Aorta (tissue), 5 donors: Measurements from ENCODE around the gene KRTAP4-12. TPM values are rescaled to one million over a fixed set of nuclear protein-coding genes. Genes with fewer than 3 reads are reported as not detected.
"Not testable (repeated sequence)": the region's sequence is repeated elsewhere in the genome, so short reads cannot be mapped to it uniquely, and the experiment has no call there.

ENCODE experiments used
- ATAC-seq: fragments of 200-7000 bp; cut with Tn5 transposase; one replicate; pipeline ENCODE4 v1.9.1; 2022; ENCODE audit warnings: moderate library complexity; ENCODE audit not compliant: low FRiP score
- DNase-seq, 2 donors: peaks; one replicate each; pipeline ENCODE4 v3.0.0-alpha.2; 2020
- H3K27ac ChIP-seq, 2 donors: one replicate each; pipeline ENCODE4 v1.5.1; 2013; ENCODE audit warnings: low read length in 2 of 2, mild to moderate bottlenecking in 2 of 2, moderate library complexity in 2 of 2, control low read depth in 1 of 2, inconsistent platforms in 1 of 2, low read depth in 1 of 2
- H3K27me3 ChIP-seq, 2 donors: one replicate each; pipeline ENCODE4 v1.6.1; 2013; ENCODE audit warnings: control low read depth in 1 of 2, low read length in 1 of 2, mild to moderate bottlenecking in 1 of 2, moderate library complexity in 1 of 2; ENCODE audit not compliant: insufficient read depth in 2 of 2, control insufficient read depth in 1 of 2
- H3K36me3 ChIP-seq, 2 donors: one replicate each; pipeline ENCODE4 v1.6.1; 2013; ENCODE audit warnings: control low read depth in 1 of 2, low read length in 1 of 2, mild to moderate bottlenecking in 1 of 2; ENCODE audit not compliant: insufficient read depth in 2 of 2, control insufficient read depth in 1 of 2
- H3K4me1 ChIP-seq, 2 donors: one replicate each; pipeline ENCODE4 v1.6.1; 2013; ENCODE audit warnings: low read length in 2 of 2, control low read depth in 1 of 2, mild to moderate bottlenecking in 1 of 2, moderate library complexity in 1 of 2; ENCODE audit not compliant: insufficient read depth in 2 of 2, control insufficient read depth in 1 of 2
- H3K4me3 ChIP-seq, 2 donors: one replicate each; pipeline ENCODE4 v1.5.1; 2013; ENCODE audit warnings: low read length in 2 of 2, control low read depth in 1 of 2, mild to moderate bottlenecking in 1 of 2
- H3K9me3 ChIP-seq: one replicate; pipeline ENCODE4 v1.6.1; 2013; ENCODE audit warnings: mild to moderate bottlenecking, low read length; ENCODE audit not compliant: control insufficient read depth
- WGBS, 2 donors: extraction: QIAGEN DNeasy Blood & Tissue Kit; methylation state at CpG; one replicate each; pipeline ENCODE4 v1.1.7; 2013; 5-methylcytosine and 5-hydroxymethylcytosine counted together
- intact Hi-C, 2 donors: fragments of 100-400 bp; cut with DNase I; formaldehyde crosslinking; loops; one replicate each; pipeline versions ENCODE4 v1.14.2 to v1.15.0; 2022
- polyA plus RNA-seq, 2 donors: library from polyadenylated mRNA; stranded (reverse); fragments of 200-250 nt; gene quantifications; one replicate each; pipeline ENCODE4 v1.2.3, GENCODE V29; 2013
- total RNA-seq, 2 donors: library from RNA; stranded (reverse); fragmentation: NEBNext Ultra II Directional; extraction: Animal tissue kit (Norgen Biotek cat#: 25700); gene quantifications; one replicate each; pipeline ENCODE4 v1.2.1, GENCODE V29; 2021
- donor health status: healthy with polysubstance abuse.
- donor health status: Bipolar disorder and iron deficiency.
- donor health status: DM: no; HTN: no; CAD: no.
- donor health status: DM: no; HTN: no; CAD: no.
- donor health status: DM: yes; HTN: yes; CAD: no.

Gene KRTAP4-12
- total and polyA plus RNA-seq, 4 donors: not detected

GRCh38 chr17:41150026-41150425, 26.0 kb upstream of the KRTAP4-12 start:
- WGBS, 2 donors: 82% methylated on average over 4 of the region's 4 CpGs
- DNase-seq (no peak), ATAC-seq (no peak)
- no peak overlapping the region for H3K4me3 ChIP-seq
- H3K4me1 ChIP-seq: no peaks in the 10 kb centered on the region
- H3K27me3 ChIP-seq: no peaks in the 10 kb centered on the region
- H3K27ac ChIP-seq: no peak overlapping the region
- no peaks in the 10 kb centered on the region for H3K36me3 ChIP-seq
- intact Hi-C loops: no loop called here
- no peaks in the 10 kb centered on the region for H3K9me3 ChIP-seq

DNA sequence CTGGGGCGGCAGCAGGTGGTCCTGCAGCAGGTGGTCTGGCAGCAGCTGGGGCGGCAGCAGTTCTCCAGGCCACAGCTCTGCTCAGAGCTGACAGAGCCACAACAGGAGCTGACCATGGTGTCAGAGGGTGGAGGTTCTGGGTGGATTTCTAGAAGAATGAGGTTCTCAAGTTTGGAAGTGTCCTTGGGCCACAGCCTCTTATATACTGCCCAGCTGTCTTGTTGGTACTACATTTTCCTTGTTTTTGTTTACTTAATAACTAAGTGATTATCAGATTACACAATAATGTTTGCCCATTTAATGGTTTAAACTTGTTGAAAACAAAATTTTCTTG, 25.6 kb upstream of the KRTAP4-12 start, which contains the start of gene KRTAP4-5:
KRTAP4-5 (minus strand) TSS at position 174 of the 334 bp plus-strand sequence; CDS start at position 116, 58 bp downstream.
- intact Hi-C loops: no loop called here
- no peaks in the 10 kb centered on the region for H3K27me3 ChIP-seq

GRCh38 chr17:41148971-41149651, 25.1 kb upstream of the KRTAP4-12 start:
- H3K4me1 ChIP-seq, intact Hi-C loops, DNase-seq, H3K36me3 ChIP-seq, H3K27ac ChIP-seq, ATAC-seq, H3K27me3 ChIP-seq, H3K9me3 ChIP-seq, H3K4me3 ChIP-seq: not testable (repeated sequence)
- WGBS, 2 donors: 69 to 74% methylated on average over 10 of the region's 10 CpGs

More for the DNA sequence above, 25.6 kb upstream of the KRTAP4-12 start, which contains the start of gene KRTAP4-5:
- 43 to 44% methylated on average over 2 of the region's 2 CpGs for WGBS, 2 donors
- no peak within 1 kb of the TSS for H3K4me3 ChIP-seq
- H3K36me3 ChIP-seq: no peaks in the 10 kb centered on the region
- DNase-seq (no peak), ATAC-seq (no peak)
- no peak within 1 kb of the TSS for H3K27ac ChIP-seq
- no peaks in the 10 kb centered on the region for H3K9me3 ChIP-seq
- no peaks in the 10 kb centered on the region for H3K4me1 ChIP-seq

- DNase-seq: no peak
- Histone ChIP-seq H3K27ac (no peak overlapping the region), H3K9me3 (no peaks in the 10 kb centered on the region), H3K4me1 (no peaks in the 10 kb centered on the region), H3K36me3 (no peaks in the 10 kb centered on the region), H3K27me3 (no peaks in the 10 kb centered on the region), H3K4me3 (no peak overlapping the region)
- no peak for ATAC-seq
- intact Hi-C loops: no loop called here
- WGBS, 2 donors: 85 to 87% methylated on average over 2 of the region's 2 CpGs
Observed at GRCh38 chr17:41147531-41148204, 23.7 kb upstream of the KRTAP4-12 start.

DNA sequence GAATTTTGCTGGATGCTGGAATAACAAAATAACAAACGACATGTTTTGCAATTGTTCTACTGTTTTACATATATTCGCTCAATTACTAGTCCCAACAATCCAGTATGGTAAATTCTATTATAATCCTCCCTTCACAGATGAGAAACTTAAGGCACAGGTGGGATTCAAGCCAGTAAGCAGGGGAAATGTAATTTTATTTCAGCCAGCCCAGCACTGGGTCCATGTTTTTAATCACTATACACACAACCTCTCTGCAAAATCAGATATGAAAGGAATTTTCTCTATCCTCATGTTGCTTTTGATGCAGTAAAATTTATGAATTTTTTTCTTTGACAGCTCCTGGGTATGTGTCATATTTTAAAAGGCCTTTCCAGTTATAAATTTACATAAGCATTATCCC, 21.3 kb upstream of the KRTAP4-12 start:
- Histone ChIP-seq H3K4me1 (no peaks in the 10 kb centered on the region), H3K9me3 (no peaks in the 10 kb centered on the region), H3K27me3 (no peaks in the 10 kb centered on the region), H3K27ac (no peak overlapping the region), H3K36me3 (no peaks in the 10 kb centered on the region), H3K4me3 (no peak overlapping the region)
- WGBS, 2 donors: 74 to 81% methylated on average over 2 of the region's 2 CpGs
- intact Hi-C loops: no loop called here
- no peak for DNase-seq
- ATAC-seq: no peak

- Histone ChIP-seq H3K27me3 (no peaks in the 10 kb centered on the region), H3K4me3 (no peak overlapping the region), H3K4me1 (no peaks in the 10 kb centered on the region), H3K9me3 (peaks cover 2% of the 10 kb centered on the region), H3K36me3 (no peaks in the 10 kb centered on the region), H3K27ac (no peak overlapping the region)
- ATAC-seq (no peak), DNase-seq (no peak)
- intact Hi-C loops: no loop called here
- 78 to 83% methylated on average over 1 of the region's 1 CpG for WGBS, 2 donors
Observed at GRCh38 chr17:41144846-41145245, 20.9 kb upstream of the KRTAP4-12 start.

- H3K27me3 ChIP-seq: no peaks in the 10 kb centered on the region
- H3K27ac ChIP-seq: no peak overlapping the region
- H3K4me1 ChIP-seq: no peaks in the 10 kb centered on the region
- no peak overlapping the region for H3K4me3 ChIP-seq
- H3K9me3 ChIP-seq: peaks cover 2% of the 10 kb centered on the region
- ATAC-seq: no peak
- no peaks in the 10 kb centered on the region for H3K36me3 ChIP-seq
- intact Hi-C loops: no loop called here
- no peak for DNase-seq
Observed at GRCh38 chr17:41141361-41141760, 17.4 kb upstream of the KRTAP4-12 start.

DNA sequence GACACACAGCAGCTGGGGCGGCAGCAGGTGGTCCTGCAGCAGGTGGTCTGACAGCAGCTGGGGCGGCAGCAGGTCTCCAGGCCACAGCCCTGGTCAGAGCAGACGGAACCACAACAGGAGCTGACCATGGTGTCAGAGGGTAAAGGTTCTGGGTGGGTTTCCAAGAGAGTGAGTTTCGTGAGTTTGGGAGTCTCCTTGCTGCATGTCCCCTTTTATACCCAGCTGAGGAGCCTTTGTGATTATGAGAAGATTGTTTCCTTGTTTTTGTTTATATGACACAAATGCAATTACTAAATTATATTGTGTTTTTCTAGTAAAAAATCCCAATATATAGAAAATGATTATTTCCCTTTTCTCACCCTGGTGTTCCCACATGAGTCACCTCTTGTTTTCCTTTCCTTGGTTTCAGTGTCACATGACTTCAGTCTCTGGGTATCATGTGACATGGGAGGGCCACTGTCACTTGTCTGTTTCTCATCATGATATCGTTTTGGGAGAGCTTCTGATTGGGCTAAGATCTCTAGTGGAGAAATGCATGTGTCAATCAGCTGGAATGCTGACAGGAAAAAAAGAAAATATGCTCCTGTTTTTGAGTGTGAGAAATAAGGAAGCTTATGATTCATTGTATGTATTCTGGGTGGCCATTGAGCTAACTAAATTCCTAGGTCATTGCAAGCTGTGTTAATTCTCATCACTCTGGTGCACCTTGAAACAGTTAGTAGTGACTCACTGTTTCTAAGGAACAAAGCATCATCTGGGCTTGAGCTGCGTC, 16.6 kb upstream of the KRTAP4-12 start, which contains the start of gene KRTAP4-6:
KRTAP4-6 (minus strand) TSS at position 185 of the 772 bp plus-strand sequence; CDS start at position 128, 57 bp downstream.
- Histone ChIP-seq H3K27ac (no peak within 1 kb of the TSS), H3K9me3 (peaks cover 2% of the 10 kb centered on the region), H3K4me1 (no peaks in the 10 kb centered on the region), H3K36me3 (no peaks in the 10 kb centered on the region), H3K27me3 (no peaks in the 10 kb centered on the region), H3K4me3 (no peak within 1 kb of the TSS)
- intact Hi-C loops: no loop called here
- WGBS, 2 donors: 80 to 84% methylated on average over 6 of the region's 6 CpGs
- ATAC-seq: no peak
- DNase-seq: no peak
